PC-9 (cell line): ENCODE data around the gene BCAS3.

ENCODE experiments used
- CTCF ChIP-seq: fragments of 200-600 bp; sonication (generic); conservative IDR thresholded peaks from 2 replicates; pipeline ENCODE4 v1.6.1; 2017; ENCODE audit warnings: mixed run types, antibody characterized with exemption, mild to moderate bottlenecking, moderate library complexity
- EZH2 ChIP-seq: fragments of 200-600 bp; sonication (generic); IDR thresholded peaks from 2 replicates; pipeline ENCODE4 v1.8.0; 2017; ENCODE audit warnings: antibody characterized with exemption, low read depth

DNA sequence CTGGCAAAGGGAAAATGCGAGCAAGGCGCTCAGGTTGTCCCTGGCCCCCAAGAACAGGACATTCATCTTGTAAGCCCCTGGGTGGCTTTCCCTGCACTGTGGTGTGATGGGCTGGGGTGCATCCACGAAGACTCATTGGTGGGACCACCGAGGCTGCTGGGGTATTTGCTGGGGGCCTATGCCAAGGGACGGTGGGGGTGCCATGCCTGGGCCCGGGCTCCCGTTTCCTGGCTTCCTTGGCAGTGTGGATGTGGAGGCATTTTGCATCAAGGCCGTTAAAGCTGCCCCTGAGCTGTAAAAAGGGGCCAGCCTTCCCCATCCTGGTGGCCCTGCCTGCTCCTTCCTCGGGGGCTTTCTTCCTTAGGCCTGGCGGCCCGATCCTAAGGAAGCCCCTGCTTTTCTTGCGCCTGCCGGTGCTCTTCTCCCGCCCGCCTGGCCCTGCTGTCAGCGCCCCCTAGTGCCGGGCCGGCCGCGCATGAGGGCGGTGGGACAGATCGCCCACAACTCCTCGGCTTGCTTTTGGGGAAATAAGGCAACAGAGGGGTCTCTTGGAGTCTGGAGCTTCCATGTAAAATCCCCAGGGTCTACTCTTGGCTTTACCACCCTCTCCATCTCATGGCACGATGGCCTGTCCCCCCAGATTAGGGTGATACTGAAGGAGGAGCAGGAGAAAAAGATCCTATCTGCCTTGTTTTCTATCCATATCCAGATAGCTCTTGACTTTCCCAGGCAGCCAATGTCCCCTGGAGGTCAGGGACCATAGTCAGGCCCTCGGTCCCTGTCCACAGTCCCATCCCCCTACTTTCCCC is 712.2 kb downstream of the BCAS3 start:
- TF ChIP-seq CTCF (peak; percentile 88), EZH2 (no peak)
